Vagina (tissue), 2 donors: Measurements from ENCODE around the gene CYRIA. TPM values are rescaled to one million over a fixed set of nuclear protein-coding genes. Genes with fewer than 3 reads are reported as not detected.

Source experiments
- DNase-seq, 2 donors: peaks; one replicate each; pipeline ENCODE4 v3.0.0-alpha.2; 2017; ENCODE audit errors: extremely low spot score in 2 of 2
- H3K27ac ChIP-seq: fragments of 200-600 bp; sonication (generic); one replicate; pipeline ENCODE4 v1.5.1; 2019
- H3K27me3 ChIP-seq: fragments of 200-600 bp; sonication (generic); one replicate; pipeline ENCODE4 v1.5.1; 2019
- H3K36me3 ChIP-seq, 2 donors: fragments of 200-600 bp; sonication (generic); one replicate each; pipeline ENCODE4 v1.5.1; 2017 to 2019
- H3K4me1 ChIP-seq: fragments of 200-600 bp; sonication (generic); one replicate; pipeline ENCODE4 v1.5.1; 2019
- H3K4me3 ChIP-seq, 2 donors: fragments of 200-600 bp; sonication (generic); 1 replicate in 1 of 2; 2 replicates in 1 of 2; pipeline ENCODE4 v1.5.1; 2016 to 2019
- H3K9me3 ChIP-seq: fragments of 200-600 bp; sonication (generic); one replicate; pipeline ENCODE4 v1.5.1; 2019
- POLR2A ChIP-seq, 2 donors: fragments of 450-650 bp; IDR thresholded peaks; one replicate each; pipeline ENCODE4 v1.6.1; 2017; ENCODE audit warnings: antibody characterized with exemption in 2 of 2, mild to moderate bottlenecking in 2 of 2, moderate library complexity in 2 of 2
- POLR2AphosphoS5 ChIP-seq, 2 donors: sonication (generic); formaldehyde crosslinking; IDR thresholded peaks; one replicate each; pipeline ENCODE4 v1.9.0; 2017; ENCODE audit warnings: antibody characterized with exemption in 2 of 2, mild to moderate bottlenecking in 2 of 2, low read depth in 1 of 2; ENCODE audit not compliant: insufficient read depth in 1 of 2
- intact Hi-C: fragments of 100-400 bp; cut with DNase I; formaldehyde crosslinking; loops from one replicate; pipeline ENCODE4 v1.15.1; 2023
- total RNA-seq: library from RNA; depleted of rRNA; stranded (reverse); fragments of >200 nt; gene quantifications from one replicate; pipeline ENCODE4 v1.2.3, GENCODE V29; 2016
- TF ChIP-seq, protein P1 (sequence below), 3 experiments: fragments of 450-650 bp in 2 of 3; fragments of 200-600 bp in 1 of 3; sonication (generic) in 1 of 3; IDR thresholded peaks; one replicate each; pipeline ENCODE4 v1.5.1; 2017 to 2019; ENCODE audit warnings: antibody characterized with exemption in 3 of 3, mild to moderate bottlenecking in 2 of 3, moderate library complexity in 2 of 3

Gene CYRIA
- total RNA-seq, 1 donor from 2014 or later: 12.5 TPM

DNA sequence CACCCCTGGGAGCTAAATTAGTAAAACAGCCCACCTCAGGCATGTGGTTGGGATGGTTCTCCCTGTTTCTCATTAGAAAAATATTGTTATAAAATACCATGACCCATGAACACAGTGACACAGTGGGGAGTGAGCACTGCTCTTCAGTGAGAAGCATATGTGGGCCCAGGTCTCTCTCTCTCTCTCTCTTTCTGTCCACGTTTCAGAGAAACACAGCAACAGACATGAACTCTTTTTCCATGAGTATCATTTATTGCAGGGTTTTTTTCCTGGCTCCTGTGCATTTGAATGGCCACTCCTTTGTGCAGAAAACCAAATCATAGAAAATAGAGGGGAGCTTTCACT lies 41.2 kb downstream of the CYRIA start:
- peaks cover 69% of the 10 kb centered on the region for H3K4me1 ChIP-seq
- peak overlapping the region; percentile 83 for H3K27ac ChIP-seq
- no peaks in the 10 kb centered on the region for H3K9me3 ChIP-seq
- intact Hi-C loops: no loop called here
- no peak overlapping the region for H3K4me3 ChIP-seq
- TF ChIP-seq, protein P1, sequence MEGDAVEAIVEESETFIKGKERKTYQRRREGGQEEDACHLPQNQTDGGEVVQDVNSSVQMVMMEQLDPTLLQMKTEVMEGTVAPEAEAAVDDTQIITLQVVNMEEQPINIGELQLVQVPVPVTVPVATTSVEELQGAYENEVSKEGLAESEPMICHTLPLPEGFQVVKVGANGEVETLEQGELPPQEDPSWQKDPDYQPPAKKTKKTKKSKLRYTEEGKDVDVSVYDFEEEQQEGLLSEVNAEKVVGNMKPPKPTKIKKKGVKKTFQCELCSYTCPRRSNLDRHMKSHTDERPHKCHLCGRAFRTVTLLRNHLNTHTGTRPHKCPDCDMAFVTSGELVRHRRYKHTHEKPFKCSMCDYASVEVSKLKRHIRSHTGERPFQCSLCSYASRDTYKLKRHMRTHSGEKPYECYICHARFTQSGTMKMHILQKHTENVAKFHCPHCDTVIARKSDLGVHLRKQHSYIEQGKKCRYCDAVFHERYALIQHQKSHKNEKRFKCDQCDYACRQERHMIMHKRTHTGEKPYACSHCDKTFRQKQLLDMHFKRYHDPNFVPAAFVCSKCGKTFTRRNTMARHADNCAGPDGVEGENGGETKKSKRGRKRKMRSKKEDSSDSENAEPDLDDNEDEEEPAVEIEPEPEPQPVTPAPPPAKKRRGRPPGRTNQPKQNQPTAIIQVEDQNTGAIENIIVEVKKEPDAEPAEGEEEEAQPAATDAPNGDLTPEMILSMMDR (IDR thresholded peaks at IDR 0.05): no peak
- TF ChIP-seq POLR2AphosphoS5 (IDR thresholded peaks at IDR 0.05; ENCODE audit: insufficient read depth in 1 of 2, low read depth in 1 of 2): no peak
- no peak for TF ChIP-seq POLR2A (IDR thresholded peaks at IDR 0.05)
- H3K27me3 ChIP-seq: no peaks in the 10 kb centered on the region
- peaks cover 0 to 12% of the 10 kb centered on the region in 2 donors for H3K36me3 ChIP-seq
- DNase-seq: no peak

DNA sequence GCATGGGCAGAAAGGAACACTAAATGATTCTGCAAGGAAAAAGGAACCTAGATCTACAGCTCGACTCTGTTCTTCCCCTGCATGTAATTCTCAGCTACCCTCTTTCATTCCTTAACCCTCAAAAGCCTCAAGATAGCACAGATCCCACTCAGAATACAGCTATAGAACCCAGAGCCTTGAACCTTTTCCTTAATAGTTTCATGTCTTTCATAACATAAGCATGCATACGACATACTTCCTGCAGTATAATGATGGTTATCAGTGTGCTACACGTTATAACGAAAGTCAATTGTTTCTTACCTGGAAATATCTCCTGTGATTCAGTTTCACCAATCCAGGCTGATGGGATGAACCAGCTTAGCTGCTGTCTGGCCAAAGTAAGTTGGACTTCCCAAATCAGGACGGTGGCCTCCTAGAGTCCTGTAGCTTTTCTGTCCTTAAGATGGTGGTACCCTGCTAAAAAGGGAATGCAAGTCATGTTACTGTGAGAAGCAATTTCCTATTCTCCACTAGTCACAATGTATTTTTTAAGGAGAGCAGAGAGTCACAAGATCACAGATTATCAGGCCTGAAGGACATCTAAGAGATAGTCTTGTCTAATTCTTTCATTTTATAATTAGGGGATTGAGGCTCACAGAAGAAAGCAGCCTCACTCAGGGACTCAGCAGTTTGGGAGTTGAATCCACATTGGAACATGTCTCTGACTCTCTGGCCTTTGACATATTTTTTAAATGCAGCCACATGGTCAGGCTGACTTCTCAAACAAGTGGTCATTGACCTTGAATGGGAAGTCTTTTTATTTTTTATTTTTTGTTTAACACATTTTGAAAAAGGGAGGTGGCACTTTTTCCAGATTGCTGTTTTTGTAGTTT lies 41.8 kb downstream of the CYRIA start:
- Histone ChIP-seq H3K27ac (peak overlapping the region; percentile 83), H3K4me3 (no peak overlapping the region), H3K27me3 (no peaks in the 10 kb centered on the region), H3K36me3 (peaks cover 0 to 12% of the 10 kb centered on the region in 2 donors), H3K4me1 (peaks cover 63% of the 10 kb centered on the region), H3K9me3 (no peaks in the 10 kb centered on the region)
- TF ChIP-seq POLR2AphosphoS5 (IDR thresholded peaks at IDR 0.05; ENCODE audit: insufficient read depth in 1 of 2, low read depth in 1 of 2): no peak
- TF ChIP-seq POLR2A (IDR thresholded peaks at IDR 0.05): no peak
- TF ChIP-seq, protein P1 (IDR thresholded peaks at IDR 0.05): no peak
- intact Hi-C loops: no loop called here
- no peak for DNase-seq

DNA sequence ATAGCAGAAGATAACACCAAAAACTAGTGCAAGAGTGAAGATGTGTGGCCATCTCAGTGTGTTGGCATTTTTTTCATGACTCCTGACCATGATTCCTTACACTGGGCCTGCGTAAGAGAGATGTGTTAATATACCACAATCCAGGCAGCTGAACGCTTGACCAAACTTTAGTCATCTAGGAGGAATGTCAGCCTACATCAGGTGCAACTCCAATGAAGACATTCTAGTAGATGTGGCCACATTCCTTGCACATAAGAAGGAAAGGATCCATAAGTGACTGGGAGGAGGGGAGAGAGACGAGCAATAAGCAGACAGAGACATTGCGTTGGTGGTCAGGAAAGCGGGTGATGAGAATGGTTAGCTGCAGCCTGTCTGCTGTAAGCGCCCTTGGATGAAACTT lies 42.6 kb downstream of the CYRIA start:
- TF ChIP-seq POLR2AphosphoS5 (IDR thresholded peaks at IDR 0.05; ENCODE audit: insufficient read depth in 1 of 2, low read depth in 1 of 2): no peak
- TF ChIP-seq, protein P1 (IDR thresholded peaks at IDR 0.05): no peak
- no peak for TF ChIP-seq POLR2A (IDR thresholded peaks at IDR 0.05)
- Histone ChIP-seq H3K36me3 (peaks cover 0 to 12% of the 10 kb centered on the region in 2 donors), H3K27me3 (no peaks in the 10 kb centered on the region), H3K4me3 (no peak overlapping the region), H3K27ac (no peak overlapping the region), H3K9me3 (no peaks in the 10 kb centered on the region), H3K4me1 (peaks cover 68% of the 10 kb centered on the region)
- intact Hi-C loops: no loop called here
- DNase-seq: no peak

DNA sequence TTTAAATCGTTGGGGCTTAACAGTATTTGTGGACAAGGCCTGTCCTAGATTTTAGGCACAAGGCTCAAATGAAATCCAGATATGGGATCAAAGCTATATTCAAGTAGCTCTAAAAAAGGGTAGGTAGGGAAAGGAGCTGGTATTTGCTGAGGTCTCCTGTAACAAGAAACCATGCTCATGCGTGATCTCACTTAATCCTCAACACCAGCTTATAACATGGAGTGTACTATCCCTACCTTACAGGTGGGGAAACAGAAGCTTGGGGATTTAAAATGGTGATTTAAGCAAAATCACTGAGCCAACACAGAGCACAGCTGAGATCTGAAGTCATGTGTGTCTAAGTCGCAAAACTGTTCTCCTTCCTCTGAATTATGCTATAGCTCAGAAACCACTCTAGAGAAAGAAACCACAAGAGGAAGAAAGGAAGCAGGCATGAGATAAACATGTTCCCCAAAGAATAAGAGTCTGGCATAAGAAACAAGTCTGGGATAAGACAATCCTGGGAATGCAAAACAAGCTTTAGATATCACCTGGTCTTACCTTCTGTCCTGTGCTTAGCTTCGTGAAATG lies 43.1 kb downstream of the CYRIA start:
- intact Hi-C loops: no loop called here
- no peak overlapping the region for H3K27ac ChIP-seq

More for the DNA sequence above, 43.1 kb downstream of the CYRIA start:
- peaks cover 0 to 12% of the 10 kb centered on the region in 2 donors for H3K36me3 ChIP-seq
- H3K4me3 ChIP-seq: no peak overlapping the region
- H3K9me3 ChIP-seq: no peaks in the 10 kb centered on the region
- TF ChIP-seq POLR2A (IDR thresholded peaks at IDR 0.05) (no peak), POLR2AphosphoS5 (IDR thresholded peaks at IDR 0.05; ENCODE audit: insufficient read depth in 1 of 2, low read depth in 1 of 2) (no peak)
- TF ChIP-seq, protein P1 (IDR thresholded peaks at IDR 0.05): no peak
- DNase-seq: no peak
- peaks cover 68% of the 10 kb centered on the region for H3K4me1 ChIP-seq
- no peaks in the 10 kb centered on the region for H3K27me3 ChIP-seq
